Parathyroid adenoma (tissue), 2 donors: Measurements from ENCODE around the gene COPS9.

Experiments
- H2AFZ ChIP-seq: fragments of 300-600 bp; sonication (generic); one replicate; pipeline ENCODE4 v1.7.0; 2017; ENCODE audit warnings: antibody characterized with exemption, mild to moderate bottlenecking
- H3K27ac ChIP-seq: fragments of 300-600 bp; sonication (generic); one replicate; pipeline ENCODE4 v1.7.0; 2017
- H3K27me3 ChIP-seq: fragments of 300-600 bp; sonication (generic); one replicate; pipeline ENCODE4 v1.7.0; 2017; ENCODE audit warnings: low read length; ENCODE audit not compliant: control insufficient read depth, insufficient read depth
- H3K36me3 ChIP-seq: fragments of 300-600 bp; sonication (generic); one replicate; pipeline ENCODE4 v1.7.0; 2017; ENCODE audit warnings: low read length; ENCODE audit not compliant: control insufficient read depth, insufficient read depth
- H3K4me1 ChIP-seq: fragments of 300-600 bp; sonication (generic); one replicate; pipeline ENCODE4 v1.7.0; 2017; ENCODE audit warnings: control low read depth
- H3K4me2 ChIP-seq: fragments of 300-600 bp; sonication (generic); one replicate; pipeline ENCODE4 v1.7.0; 2017; ENCODE audit warnings: low read length
- H3K4me3 ChIP-seq: fragments of 300-600 bp; sonication (generic); one replicate; pipeline ENCODE4 v1.7.0; 2017; ENCODE audit warnings: low read depth, low read length
- H3K79me2 ChIP-seq: fragments of 300-600 bp; sonication (generic); one replicate; pipeline ENCODE4 v1.7.0; 2017; ENCODE audit warnings: control low read depth
- H3K9ac ChIP-seq: fragments of 300-600 bp; sonication (generic); one replicate; pipeline ENCODE4 v1.7.0; 2017; ENCODE audit warnings: mild to moderate bottlenecking
- H3K9me3 ChIP-seq: fragments of 300-600 bp; sonication (generic); one replicate; pipeline ENCODE4 v1.7.0; 2017; ENCODE audit warnings: low read length; ENCODE audit not compliant: control insufficient read depth
- CTCF ChIP-seq: fragments of 300-600 bp; sonication (generic); IDR thresholded peaks from one replicate; pipeline ENCODE4 v1.7.0; 2017; ENCODE audit warnings: antibody characterized with exemption, mild to moderate bottlenecking
- donor health status: primary hyperparathyroidism.

COPS9 gene

DNA sequence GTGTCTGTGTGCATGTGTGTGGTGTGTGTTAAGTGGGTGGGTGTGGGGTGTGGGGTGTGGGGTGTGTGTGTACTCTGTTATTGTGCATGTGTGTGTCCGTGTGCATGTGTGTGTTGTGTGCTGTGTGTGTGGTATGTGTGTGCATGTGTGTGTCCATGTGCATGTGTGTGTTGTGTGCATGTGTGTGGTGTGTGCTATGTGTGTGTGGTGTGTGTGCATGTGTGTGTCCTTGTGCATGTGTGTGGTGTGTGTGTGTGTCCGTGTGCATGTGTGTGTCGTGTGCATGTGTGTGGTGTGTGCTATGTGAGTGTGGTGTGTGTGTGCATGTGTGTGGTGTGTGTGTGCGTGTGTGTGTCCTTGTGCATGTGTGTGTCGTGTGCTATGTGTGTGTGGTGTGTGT lies 11.3 kb upstream of the COPS9 start:
- TF ChIP-seq CTCF: no peak
- Histone ChIP-seq H2AFZ (no peak overlapping the region), H3K9ac (no peak overlapping the region), H3K4me3 (no peak overlapping the region), H3K27ac (no peak overlapping the region), H3K4me1 (no peaks in the 10 kb centered on the region), H3K79me2 (no peaks in the 10 kb centered on the region), H3K4me2 (no peak overlapping the region), H3K9me3 (no peaks in the 10 kb centered on the region), H3K27me3 (no peaks in the 10 kb centered on the region), H3K36me3 (no peaks in the 10 kb centered on the region)

DNA sequence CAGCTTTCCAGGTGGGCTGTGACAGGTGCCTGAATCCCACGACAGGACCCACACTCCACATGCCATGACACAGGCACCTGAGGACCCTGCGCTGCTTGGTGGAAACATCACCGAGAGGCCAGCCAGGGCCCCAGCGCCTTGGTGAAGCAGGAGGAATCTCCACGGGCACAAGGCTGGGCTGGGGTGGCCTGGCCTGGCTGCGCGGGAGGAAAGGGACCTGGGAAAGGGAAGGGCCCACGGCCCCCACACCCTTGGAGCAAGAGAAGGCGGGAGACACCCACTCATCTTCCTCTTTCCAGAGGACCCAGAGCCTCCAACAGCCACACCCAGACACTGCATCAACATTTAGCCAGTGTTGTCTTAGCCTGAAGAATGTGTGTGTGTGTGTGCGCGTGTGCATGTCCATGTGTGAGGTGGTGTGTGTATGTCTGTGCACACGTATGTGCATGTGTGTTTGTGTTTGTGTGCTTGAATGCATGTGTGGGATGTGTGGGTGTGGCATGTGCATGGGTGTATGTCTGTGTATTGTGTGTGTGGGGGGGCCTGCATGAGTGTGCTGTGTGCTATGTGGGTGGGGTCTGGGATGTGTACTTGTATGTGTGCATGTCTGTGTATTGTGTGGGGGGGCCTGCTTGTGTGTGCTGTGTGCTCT lies 10.6 kb upstream of the COPS9 start:
- Histone ChIP-seq H3K79me2 (no peaks in the 10 kb centered on the region), H3K4me2 (no peak overlapping the region), H3K4me1 (no peaks in the 10 kb centered on the region), H2AFZ (no peak overlapping the region), H3K36me3 (no peaks in the 10 kb centered on the region), H3K27ac (no peak overlapping the region), H3K27me3 (no peaks in the 10 kb centered on the region), H3K9me3 (no peaks in the 10 kb centered on the region), H3K9ac (no peak overlapping the region), H3K4me3 (no peak overlapping the region)
- no peak for TF ChIP-seq CTCF

DNA sequence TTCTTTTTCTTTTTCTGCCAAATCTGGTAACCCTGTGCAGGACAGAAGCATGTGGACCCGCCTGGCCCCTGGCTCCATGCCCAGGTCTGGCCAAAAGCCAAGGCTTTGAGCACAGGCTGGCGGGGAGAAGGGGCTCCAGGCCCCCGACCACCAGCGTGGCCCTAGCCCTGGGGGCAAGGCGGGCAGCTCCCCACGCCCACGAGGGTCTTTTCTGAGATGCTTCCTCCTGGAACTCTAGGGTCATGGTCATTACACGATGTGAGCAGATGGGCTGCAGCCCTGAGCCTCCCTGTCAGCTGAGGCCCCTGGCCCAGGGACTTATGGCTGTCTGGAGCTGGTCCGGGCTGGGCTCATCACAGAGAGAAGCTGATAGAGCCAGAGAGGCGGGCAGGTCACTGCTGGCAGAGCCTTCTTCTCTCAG lies 10.0 kb upstream of the COPS9 start:
- Histone ChIP-seq H3K9me3 (no peaks in the 10 kb centered on the region), H3K79me2 (no peaks in the 10 kb centered on the region), H3K36me3 (no peaks in the 10 kb centered on the region), H3K9ac (no peak overlapping the region), H3K4me1 (no peaks in the 10 kb centered on the region), H3K4me3 (no peak overlapping the region), H2AFZ (no peak overlapping the region), H3K27me3 (no peaks in the 10 kb centered on the region), H3K27ac (no peak overlapping the region), H3K4me2 (no peak overlapping the region)
- TF ChIP-seq CTCF: no peak

GRCh38 chr2:240145461-240145860 lies 9.4 kb upstream of the COPS9 start:
- Histone ChIP-seq H3K4me2 (no peak overlapping the region), H3K4me1 (no peaks in the 10 kb centered on the region), H3K36me3 (no peaks in the 10 kb centered on the region), H2AFZ (no peak overlapping the region), H3K27me3 (no peaks in the 10 kb centered on the region), H3K79me2 (no peaks in the 10 kb centered on the region), H3K9me3 (no peaks in the 10 kb centered on the region), H3K9ac (no peak overlapping the region), H3K27ac (no peak overlapping the region), H3K4me3 (no peak overlapping the region)
- TF ChIP-seq CTCF: no peak

GRCh38 chr2:240144649-240145261 lies 8.7 kb upstream of the COPS9 start:
- Histone ChIP-seq H3K36me3 (no peaks in the 10 kb centered on the region), H3K4me2 (no peak overlapping the region), H3K9me3 (no peaks in the 10 kb centered on the region), H3K4me3 (no peak overlapping the region), H3K9ac (no peak overlapping the region), H3K4me1 (no peaks in the 10 kb centered on the region), H3K79me2 (no peaks in the 10 kb centered on the region), H3K27ac (no peak overlapping the region), H2AFZ (no peak overlapping the region), H3K27me3 (no peaks in the 10 kb centered on the region)
- TF ChIP-seq CTCF: no peak
